ENCODE measurements around the gene HSPA12A. TPM values are rescaled to one million over a fixed set of nuclear protein-coding genes. Genes with fewer than 3 reads are reported as not detected.

HSPA12A gene
- polyA plus RNA-seq, 4 donors: 19.9 to 49.7 (median 35.7) TPM

- DNase-seq (ENCODE audit: low read depth in 4 of 4, low spot score in 3 of 4): no peak
Measured at GRCh38 chr10:116670706-116671105, 71.7 kb downstream of the HSPA12A start.

- DNase-seq (ENCODE audit: low read depth in 4 of 4, low spot score in 3 of 4): no peak
Measured at GRCh38 chr10:116669832-116670644, 72.3 kb downstream of the HSPA12A start.

GRCh38 chr10:116669080-116669479 is 73.3 kb downstream of the HSPA12A start:
- DNase-seq (ENCODE audit: low read depth in 4 of 4, low spot score in 3 of 4): no peak

GRCh38 chr10:116668446-116668845 is 73.9 kb downstream of the HSPA12A start:
- no peak for DNase-seq (ENCODE audit: low read depth in 4 of 4, low spot score in 3 of 4)

GRCh38 chr10:116668018-116668417 is 74.3 kb downstream of the HSPA12A start:
- DNase-seq (ENCODE audit: low read depth in 4 of 4, low spot score in 3 of 4): no peak

- DNase-seq (ENCODE audit: low read depth in 4 of 4, low spot score in 3 of 4): no peak
Measured at GRCh38 chr10:116667484-116667883, 74.9 kb downstream of the HSPA12A start.

- no peak for DNase-seq (ENCODE audit: low read depth in 4 of 4, low spot score in 3 of 4)
Measured at GRCh38 chr10:116665541-116666125, 76.7 kb downstream of the HSPA12A start.

GRCh38 chr10:116664631-116665030 is 77.7 kb downstream of the HSPA12A start:
- DNase-seq (ENCODE audit: low read depth in 4 of 4, low spot score in 3 of 4): no peak

GRCh38 chr10:116663342-116663741 is 79.0 kb downstream of the HSPA12A start:
- no peak for DNase-seq (ENCODE audit: low read depth in 4 of 4, low spot score in 3 of 4)

- no peak for DNase-seq (ENCODE audit: low read depth in 4 of 4, low spot score in 3 of 4)
Measured at GRCh38 chr10:116660860-116661259, 81.5 kb downstream of the HSPA12A start.

GRCh38 chr10:116659049-116659670 is 83.2 kb downstream of the HSPA12A start:
- DNase-seq (ENCODE audit: low read depth in 4 of 4, low spot score in 3 of 4): no peak

- no peak for DNase-seq (ENCODE audit: low read depth in 4 of 4, low spot score in 3 of 4)
Measured at GRCh38 chr10:116657863-116658551, 84.4 kb downstream of the HSPA12A start.

- no peak for DNase-seq (ENCODE audit: low read depth in 4 of 4, low spot score in 3 of 4)
Measured at GRCh38 chr10:116656044-116656443, 86.3 kb downstream of the HSPA12A start.

GRCh38 chr10:116655568-116655967 is 86.8 kb downstream of the HSPA12A start:
- no peak for DNase-seq (ENCODE audit: low read depth in 4 of 4, low spot score in 3 of 4)

GRCh38 chr10:116654816-116655215 is 87.5 kb downstream of the HSPA12A start:
- no peak for DNase-seq (ENCODE audit: low read depth in 4 of 4, low spot score in 3 of 4)

- no peak for DNase-seq (ENCODE audit: low read depth in 4 of 4, low spot score in 3 of 4)
Measured at GRCh38 chr10:116653885-116654284, 88.5 kb downstream of the HSPA12A start.

GRCh38 chr10:116648903-116649302 is 93.5 kb downstream of the HSPA12A start:
- DNase-seq (ENCODE audit: low read depth in 4 of 4, low spot score in 3 of 4): no peak

GRCh38 chr10:116646502-116646901 is 95.9 kb downstream of the HSPA12A start:
- no peak for DNase-seq (ENCODE audit: low read depth in 4 of 4, low spot score in 3 of 4)

GRCh38 chr10:116637830-116638229 is 104.5 kb downstream of the HSPA12A start:
- no peak for DNase-seq (ENCODE audit: low read depth in 4 of 4, low spot score in 3 of 4)

- no peak for DNase-seq (ENCODE audit: low read depth in 4 of 4, low spot score in 3 of 4)
Measured at GRCh38 chr10:116636976-116637375, 105.4 kb downstream of the HSPA12A start.

GRCh38 chr10:116636385-116636784 is 106.0 kb downstream of the HSPA12A start:
- no peak for DNase-seq (ENCODE audit: low read depth in 4 of 4, low spot score in 3 of 4)

Data from left renal pelvis (tissue), 4 donors.